Hematopoietic multipotent progenitor cell treated with erythropoietin and hydrocortisone succinate and interleukin-3 and kit ligand, for 17 days (in vitro differentiated cells): Measurements from ENCODE around the gene C5orf52.
"Not testable (repeated sequence)": the region's sequence is repeated elsewhere in the genome, so short reads cannot be mapped to it uniquely, and the experiment has no call there.

Source experiments
- DNase-seq: peaks from one replicate; pipeline ENCODE4 v3.0.0-alpha.2; 2015; ENCODE audit warnings: low spot score

Gene C5orf52

GRCh38 chr5:157679801-157680200 is 8.5 kb downstream of the C5orf52 start:
- DNase-seq, result no peak

GRCh38 chr5:157680239-157680638 is 8.9 kb downstream of the C5orf52 start:
- DNase-seq, result no peak

- no peak for DNase-seq
Measured at GRCh38 chr5:157681048-157681447, 9.7 kb downstream of the C5orf52 start.

- no peak for DNase-seq
Measured at GRCh38 chr5:157682257-157682656, 10.9 kb downstream of the C5orf52 start.

GRCh38 chr5:157686276-157687197 is 15.2 kb downstream of the C5orf52 start:
- not testable (repeated sequence) for DNase-seq

- no peak for DNase-seq
Measured at GRCh38 chr5:157687198-157687554, 15.8 kb downstream of the C5orf52 start.

- peak; percentile 28 for DNase-seq
Measured at GRCh38 chr5:157689942-157690689, 18.8 kb downstream of the C5orf52 start.

- DNase-seq, result no peak
Measured at GRCh38 chr5:157690690-157691433, 19.5 kb downstream of the C5orf52 start.

GRCh38 chr5:157693816-157694215 is 22.5 kb downstream of the C5orf52 start:
- DNase-seq, result not testable (repeated sequence)

GRCh38 chr5:157696154-157696553 is 24.8 kb downstream of the C5orf52 start:
- not testable (repeated sequence) for DNase-seq

- DNase-seq, result not testable (repeated sequence)
Measured at GRCh38 chr5:157698674-157699073, 27.3 kb downstream of the C5orf52 start.

GRCh38 chr5:157703736-157704135 is 32.4 kb downstream of the C5orf52 start:
- DNase-seq, result no peak

GRCh38 chr5:157708866-157709265 is 37.5 kb downstream of the C5orf52 start:
- DNase-seq, result no peak

GRCh38 chr5:157709346-157709745 is 38.0 kb downstream of the C5orf52 start:
- no peak for DNase-seq

- no peak for DNase-seq
Measured at GRCh38 chr5:157710431-157710830, 39.1 kb downstream of the C5orf52 start.

GRCh38 chr5:157710882-157711281 is 39.5 kb downstream of the C5orf52 start:
- DNase-seq, result no peak

- no peak for DNase-seq
Measured at GRCh38 chr5:157713830-157714595, 42.7 kb downstream of the C5orf52 start.

- no peak for DNase-seq
Measured at GRCh38 chr5:157714596-157714864, 43.2 kb downstream of the C5orf52 start.

- peak; percentile 85 for DNase-seq
Measured at GRCh38 chr5:157718519-157718918, 47.2 kb downstream of the C5orf52 start.

GRCh38 chr5:157719245-157719644 is 47.9 kb downstream of the C5orf52 start:
- DNase-seq, result no peak

- DNase-seq, result no peak
Measured at GRCh38 chr5:157721159-157721558, 49.8 kb downstream of the C5orf52 start.

- not testable (repeated sequence) for DNase-seq
Measured at GRCh38 chr5:157722895-157723294, 51.6 kb downstream of the C5orf52 start.
